ENCODE data around the gene MATK. TPM values are rescaled to one million over a fixed set of nuclear protein-coding genes. Genes with fewer than 3 reads are reported as not detected.

MATK gene
- total RNA-seq, 2 donors from 2014 or later, result 5.4 to 6.4 TPM

- DNase-seq (ENCODE audit: low spot score), result no peak
- TF ChIP-seq CTCF (IDR thresholded peaks at IDR 0.05), result no peak
- Histone ChIP-seq H3K36me3 (no peaks in the 10 kb centered on the region), H3K9me3 (no peaks in the 10 kb centered on the region), H3K27ac (no peak overlapping the region), H3K4me3 (no peak overlapping the region), H3K4me1 (ENCODE audit: control insufficient read depth in 1 of 2, low read depth in 2 of 2) (no peaks in the 10 kb centered on the region), H3K27me3 (replicated peaks; ENCODE audit: insufficient read depth) (no peaks in the 10 kb centered on the region)
- no peak for ATAC-seq (ENCODE audit: insufficient number of reproducible peaks, low FRiP score, low read depth)
Observed at GRCh38 chr19:3775831-3776230, 10.3 kb downstream of the MATK start.

- Histone ChIP-seq H3K27me3 (replicated peaks; ENCODE audit: insufficient read depth) (no peaks in the 10 kb centered on the region), H3K27ac (no peak overlapping the region), H3K4me3 (no peak overlapping the region), H3K4me1 (ENCODE audit: control insufficient read depth in 1 of 2, low read depth in 2 of 2) (no peaks in the 10 kb centered on the region), H3K36me3 (no peaks in the 10 kb centered on the region), H3K9me3 (no peaks in the 10 kb centered on the region)
- TF ChIP-seq CTCF (IDR thresholded peaks at IDR 0.05), result no peak
- DNase-seq (ENCODE audit: low spot score) (no peak), ATAC-seq (ENCODE audit: insufficient number of reproducible peaks, low FRiP score, low read depth) (no peak)
Observed at GRCh38 chr19:3775374-3775711, 10.8 kb downstream of the MATK start.

- DNase-seq (ENCODE audit: low spot score) (no peak), ATAC-seq (ENCODE audit: insufficient number of reproducible peaks, low FRiP score, low read depth) (no peak)
- TF ChIP-seq CTCF (IDR thresholded peaks at IDR 0.05), result no peak
- no peak overlapping the region for H3K4me3 ChIP-seq
- H3K4me1 ChIP-seq (ENCODE audit: control insufficient read depth in 1 of 2, low read depth in 2 of 2), result no peaks in the 10 kb centered on the region
- no peaks in the 10 kb centered on the region for H3K36me3 ChIP-seq
- no peaks in the 10 kb centered on the region for H3K27me3 ChIP-seq (replicated peaks; ENCODE audit: insufficient read depth)
- H3K27ac ChIP-seq, result no peak overlapping the region
- no peaks in the 10 kb centered on the region for H3K9me3 ChIP-seq
Observed at GRCh38 chr19:3774621-3775373, 11.4 kb downstream of the MATK start.

GRCh38 chr19:3773814-3774515, 12.2 kb downstream of the MATK start:
- TF ChIP-seq CTCF (IDR thresholded peaks at IDR 0.05), result no peak
- no peaks in the 10 kb centered on the region for H3K9me3 ChIP-seq
- H3K4me1 ChIP-seq (ENCODE audit: control insufficient read depth in 1 of 2, low read depth in 2 of 2), result no peaks in the 10 kb centered on the region
- no peaks in the 10 kb centered on the region for H3K36me3 ChIP-seq
- H3K27me3 ChIP-seq (replicated peaks; ENCODE audit: insufficient read depth), result no peaks in the 10 kb centered on the region
- DNase-seq (ENCODE audit: low spot score) (no peak), ATAC-seq (ENCODE audit: insufficient number of reproducible peaks, low FRiP score, low read depth) (no peak)
- H3K4me3 ChIP-seq, result no peak overlapping the region
- no peak overlapping the region for H3K27ac ChIP-seq

GRCh38 chr19:3771906-3772455, 14.2 kb downstream of the MATK start, which contains the start of gene RAX2:
TSS of gene RAX2 (minus strand) at chr19:3772228. CDS start at chr19:3771742, 486 bp downstream.
- Histone ChIP-seq H3K4me3 (no peak within 1 kb of the TSS), H3K4me1 (ENCODE audit: control insufficient read depth in 1 of 2, low read depth in 2 of 2) (no peaks in the 10 kb centered on the region), H3K27ac (no peak within 1 kb of the TSS), H3K36me3 (peaks cover 8% of the 10 kb centered on the region), H3K27me3 (replicated peaks; ENCODE audit: insufficient read depth) (no peaks in the 10 kb centered on the region), H3K9me3 (no peaks in the 10 kb centered on the region)
- no peak for TF ChIP-seq CTCF (IDR thresholded peaks at IDR 0.05)
- no peak for DNase-seq (ENCODE audit: low spot score)
- ATAC-seq (ENCODE audit: insufficient number of reproducible peaks, low FRiP score, low read depth), result no peak

Measured in thoracic aorta (tissue), 2 donors.